Dermis microvascular lymphatic vessel endothelial cell (primary cell): Measurements from ENCODE around the gene APLN. TPM values are rescaled to one million over a fixed set of nuclear protein-coding genes. Genes with fewer than 3 reads are reported as not detected.
A peak's percentile ranks its signal among the peaks of the same experiment; 100 is the strongest.

ENCODE experiments used
- DNase-seq, 2 donors: peaks; one replicate each; pipeline versions ENCODE4 v3.0.0 to v3.0.0-alpha.2; 2010; ENCODE audit warnings: low read depth in 2 of 2
- total RNA-seq: library from RNA; depleted of rRNA; stranded (reverse); fragments of >200 nt; gene quantifications from 2 replicates; pipeline ENCODE4 v1.2.1, GENCODE V29; 2014

The APLN gene
- total RNA-seq, 1 donor from 2014 or later = 19.3 TPM

- DNase-seq = no peak
Measured at GRCh38 chrX:129641941-129642340, 12.8 kb downstream of the APLN start.

- no peak for DNase-seq
Measured at GRCh38 chrX:129641469-129641868, 13.3 kb downstream of the APLN start.

GRCh38 chrX:129640737-129641136 is 14.0 kb downstream of the APLN start:
- no peak for DNase-seq

GRCh38 chrX:129638917-129639316 is 15.8 kb downstream of the APLN start:
- no peak for DNase-seq

- peak; percentile 25 to 60 for DNase-seq
Measured at GRCh38 chrX:129637217-129638109, 17.3 kb downstream of the APLN start.

- DNase-seq = no peak
Measured at GRCh38 chrX:129636175-129636681, 18.5 kb downstream of the APLN start.

GRCh38 chrX:129634541-129634940 is 20.2 kb downstream of the APLN start:
- peak in 1 of 2 donors; percentile 36 for DNase-seq

GRCh38 chrX:129632443-129632842 is 22.3 kb downstream of the APLN start:
- DNase-seq = no peak

GRCh38 chrX:129631849-129632248 is 22.9 kb downstream of the APLN start:
- DNase-seq = no peak

- no peak for DNase-seq
Measured at GRCh38 chrX:129629837-129630236, 24.9 kb downstream of the APLN start.

- no peak for DNase-seq
Measured at GRCh38 chrX:129626026-129626425, 28.7 kb downstream of the APLN start.

GRCh38 chrX:129622757-129623301 is 31.9 kb downstream of the APLN start:
- DNase-seq = peak in 1 of 2 donors; percentile 78

- DNase-seq = no peak
Measured at GRCh38 chrX:129618997-129619396, 35.8 kb downstream of the APLN start.

GRCh38 chrX:129617420-129617819 is 37.3 kb downstream of the APLN start:
- no peak for DNase-seq

GRCh38 chrX:129614481-129615255 is 40.1 kb downstream of the APLN start:
- DNase-seq = peak in 1 of 2 donors; percentile 2

- DNase-seq = peak in 1 of 2 donors; percentile 33
Measured at GRCh38 chrX:129613596-129613995, 41.2 kb downstream of the APLN start.

- DNase-seq = no peak
Measured at GRCh38 chrX:129612396-129612795, 42.4 kb downstream of the APLN start.

GRCh38 chrX:129609395-129609794 is 45.4 kb downstream of the APLN start:
- peak in 1 of 2 donors; percentile 7 for DNase-seq

GRCh38 chrX:129608496-129608895 is 46.3 kb downstream of the APLN start:
- no peak for DNase-seq

GRCh38 chrX:129606918-129607317 is 47.8 kb downstream of the APLN start:
- DNase-seq = peak; percentile 12 to 54

GRCh38 chrX:129600981-129601424 is 53.8 kb downstream of the APLN start:
- DNase-seq = peak in 1 of 2 donors; percentile 12

GRCh38 chrX:129599996-129600395 is 54.8 kb downstream of the APLN start:
- no peak for DNase-seq
